ENCODE measurements around the gene TACC3.

TACC3 gene

GRCh38 chr4:1769692-1770091 lies 48.4 kb downstream of the TACC3 start:
- no peak overlapping the region for H3K4me3 ChIP-seq (ENCODE audit: low read length)
- peaks cover 28% of the 10 kb centered on the region for H3K27me3 ChIP-seq (ENCODE audit: control insufficient read depth, low read length)
- H3F3A ChIP-seq (ENCODE audit: control insufficient read depth, insufficient read depth): no peaks in the 10 kb centered on the region
- H3K9me2 ChIP-seq (replicated peaks; ENCODE audit: control insufficient read depth, low read length): no peaks in the 10 kb centered on the region
- no peak overlapping the region for H3K4me2 ChIP-seq (ENCODE audit: low read length)
- H3K4me1 ChIP-seq (ENCODE audit: control insufficient read depth, low read length): peaks cover 23% of the 10 kb centered on the region
- H4K20me1 ChIP-seq (ENCODE audit: control insufficient read depth, insufficient read depth, low read depth, low read length): no peaks in the 10 kb centered on the region
- no peak overlapping the region for H3K27ac ChIP-seq (ENCODE audit: low read depth, low read length)
- H3K36me3 ChIP-seq (ENCODE audit: control insufficient read depth, low read length): no peaks in the 10 kb centered on the region
- no peaks in the 10 kb centered on the region for H3K79me2 ChIP-seq (ENCODE audit: control insufficient read depth, low read length)
- no peak for TF ChIP-seq EZH2phosphoT487 (IDR thresholded peaks at IDR 0.05; ENCODE audit: borderline replicate concordance, low read length)
- TF ChIP-seq CTCF (IDR thresholded peaks at IDR 0.05; ENCODE audit: low read depth, low read length, poor library complexity, severe bottlenecking): no peak
- H3K9me3 ChIP-seq (ENCODE audit: control insufficient read depth, insufficient read depth, low read length): no peaks in the 10 kb centered on the region

- H3K27me3 ChIP-seq (ENCODE audit: control insufficient read depth, low read length): peaks cover 24% of the 10 kb centered on the region
- H3K4me2 ChIP-seq (ENCODE audit: low read length): no peak overlapping the region
- peaks cover 23% of the 10 kb centered on the region for H3K4me1 ChIP-seq (ENCODE audit: control insufficient read depth, low read length)
- no peaks in the 10 kb centered on the region for H3K36me3 ChIP-seq (ENCODE audit: control insufficient read depth, low read length)
- no peaks in the 10 kb centered on the region for H3K9me3 ChIP-seq (ENCODE audit: control insufficient read depth, insufficient read depth, low read length)
- no peaks in the 10 kb centered on the region for H3K9me2 ChIP-seq (replicated peaks; ENCODE audit: control insufficient read depth, low read length)
- no peak overlapping the region for H3K27ac ChIP-seq (ENCODE audit: low read depth, low read length)
- no peaks in the 10 kb centered on the region for H3F3A ChIP-seq (ENCODE audit: control insufficient read depth, insufficient read depth)
- TF ChIP-seq EZH2phosphoT487 (IDR thresholded peaks at IDR 0.05; ENCODE audit: borderline replicate concordance, low read length) (no peak), CTCF (IDR thresholded peaks at IDR 0.05; ENCODE audit: low read depth, low read length, poor library complexity, severe bottlenecking) (no peak)
- no peaks in the 10 kb centered on the region for H4K20me1 ChIP-seq (ENCODE audit: control insufficient read depth, insufficient read depth, low read depth, low read length)
- no peak overlapping the region for H3K4me3 ChIP-seq (ENCODE audit: low read length)
- H3K79me2 ChIP-seq (ENCODE audit: control insufficient read depth, low read length): no peaks in the 10 kb centered on the region
These were observed 48.9 kb downstream of the TACC3 start for GRCh38 chr4:1770245-1770644.

- Histone ChIP-seq H3F3A (ENCODE audit: control insufficient read depth, insufficient read depth) (no peaks in the 10 kb centered on the region), H3K4me1 (ENCODE audit: control insufficient read depth, low read length) (peaks cover 23% of the 10 kb centered on the region), H3K27ac (ENCODE audit: low read depth, low read length) (no peak overlapping the region), H3K4me3 (ENCODE audit: low read length) (no peak overlapping the region), H3K36me3 (ENCODE audit: control insufficient read depth, low read length) (no peaks in the 10 kb centered on the region), H3K27me3 (ENCODE audit: control insufficient read depth, low read length) (peaks cover 22% of the 10 kb centered on the region), H3K4me2 (ENCODE audit: low read length) (no peak overlapping the region), H4K20me1 (ENCODE audit: control insufficient read depth, insufficient read depth, low read depth, low read length) (no peaks in the 10 kb centered on the region), H3K9me3 (ENCODE audit: control insufficient read depth, insufficient read depth, low read length) (no peaks in the 10 kb centered on the region), H3K79me2 (ENCODE audit: control insufficient read depth, low read length) (no peaks in the 10 kb centered on the region), H3K9me2 (replicated peaks; ENCODE audit: control insufficient read depth, low read length) (no peaks in the 10 kb centered on the region)
- no peak for TF ChIP-seq EZH2phosphoT487 (IDR thresholded peaks at IDR 0.05; ENCODE audit: borderline replicate concordance, low read length)
- no peak for TF ChIP-seq CTCF (IDR thresholded peaks at IDR 0.05; ENCODE audit: low read depth, low read length, poor library complexity, severe bottlenecking)
These were observed 49.5 kb downstream of the TACC3 start for GRCh38 chr4:1770791-1771231.
